CD1c-positive myeloid dendritic cell (primary cell): Measurements from ENCODE around the gene MALRD1.

Source experiments
- DNase-seq: peaks from one replicate; pipeline ENCODE4 v3.0.0-alpha.2; 2016; ENCODE audit errors: extremely low spot score

The MALRD1 gene

DNA sequence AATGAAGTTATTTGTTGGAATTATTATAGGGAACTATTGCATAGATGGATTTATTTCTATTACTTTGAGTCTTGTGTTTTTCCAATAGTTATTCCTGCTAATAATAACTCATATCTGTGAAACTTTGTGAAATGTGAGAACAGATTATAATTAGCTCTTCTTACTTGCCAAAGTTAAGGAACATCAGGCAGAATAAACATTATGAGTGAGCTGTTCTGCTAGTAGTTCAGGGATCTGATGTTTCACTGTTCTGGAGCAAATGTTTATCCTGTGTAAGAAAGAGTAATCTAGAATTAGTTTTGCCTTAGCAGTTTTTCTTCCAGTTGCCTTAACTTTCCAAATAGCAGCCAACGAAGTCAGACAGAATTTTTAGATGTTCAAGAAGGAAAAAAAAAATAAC is 522.4 kb downstream of the MALRD1 start:
- no peak for DNase-seq

DNA sequence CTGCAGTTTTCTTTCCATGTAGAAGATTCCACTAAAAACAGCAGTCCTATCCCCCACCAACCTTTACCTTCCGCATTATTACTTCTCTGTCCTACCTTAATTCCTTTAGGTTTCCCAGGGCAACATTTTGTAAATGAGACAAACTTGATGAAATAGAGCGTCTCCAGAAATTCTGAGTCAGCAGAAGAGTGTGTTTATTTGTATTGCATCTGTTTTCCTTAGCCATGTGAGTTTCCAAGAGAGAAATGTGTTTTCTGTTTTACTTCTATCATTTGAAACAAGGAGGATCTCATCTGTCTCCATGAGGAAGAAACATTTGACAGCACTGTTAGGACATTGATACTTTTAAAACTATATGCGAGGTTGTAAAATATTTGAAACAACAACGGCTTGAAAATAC is 523.5 kb downstream of the MALRD1 start:
- no peak for DNase-seq

DNA sequence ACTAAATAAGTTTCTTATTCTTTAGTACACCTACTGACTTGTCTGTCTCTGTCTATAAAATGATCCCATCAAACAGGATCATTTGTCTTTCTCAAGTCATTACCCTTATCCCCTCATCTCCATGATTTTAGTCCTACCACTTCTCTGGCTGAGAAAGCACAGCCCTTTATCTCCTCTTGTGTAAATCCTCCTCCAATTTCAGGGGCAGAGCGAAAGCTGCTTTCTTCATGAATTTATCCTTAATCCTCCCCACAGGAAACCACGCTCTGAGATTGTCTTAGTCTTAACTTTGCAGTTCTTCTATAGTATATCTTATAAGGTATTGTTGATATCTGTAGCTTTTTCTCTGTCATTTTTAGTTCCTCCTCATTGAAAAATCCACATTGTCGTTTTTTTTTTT is 528.0 kb downstream of the MALRD1 start:
- DNase-seq = no peak

DNA sequence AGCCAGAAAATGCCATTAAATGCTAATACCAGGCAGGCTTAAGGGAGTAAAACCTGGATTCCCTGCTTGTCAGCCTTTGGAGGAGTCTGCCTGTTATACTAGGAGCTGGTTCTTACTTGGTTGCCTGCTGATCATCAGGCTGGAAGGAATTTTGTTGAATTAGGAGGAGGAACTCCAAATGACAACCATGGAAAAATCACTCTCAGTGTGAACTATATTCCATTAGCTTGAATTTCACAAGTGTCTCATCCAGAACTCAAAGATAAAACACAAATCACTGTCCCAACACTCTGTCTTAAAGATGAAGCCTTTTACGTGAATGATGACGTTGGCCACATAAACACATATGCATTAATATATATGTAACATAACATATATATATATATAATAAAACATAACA is 528.8 kb downstream of the MALRD1 start:
- no peak for DNase-seq

DNA sequence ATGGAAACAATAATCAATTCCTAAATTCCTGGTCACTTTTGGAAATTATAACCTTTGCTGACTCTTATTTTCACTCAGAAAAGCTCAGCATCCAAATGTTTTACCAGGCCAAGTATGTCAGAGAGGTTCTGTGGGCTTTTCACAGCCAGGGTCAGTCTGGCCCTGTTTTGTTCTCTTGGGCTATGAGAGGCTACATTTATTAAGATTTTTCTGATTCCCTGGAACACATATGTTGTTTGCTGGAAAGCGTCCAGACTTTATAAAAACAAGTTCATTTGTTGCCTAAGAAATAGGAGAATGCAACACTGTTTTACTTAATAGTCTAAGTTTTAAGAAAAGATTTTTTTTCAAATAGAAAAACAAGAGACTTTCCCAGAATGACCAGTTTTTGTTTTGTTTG is 529.2 kb downstream of the MALRD1 start:
- no peak for DNase-seq

DNA sequence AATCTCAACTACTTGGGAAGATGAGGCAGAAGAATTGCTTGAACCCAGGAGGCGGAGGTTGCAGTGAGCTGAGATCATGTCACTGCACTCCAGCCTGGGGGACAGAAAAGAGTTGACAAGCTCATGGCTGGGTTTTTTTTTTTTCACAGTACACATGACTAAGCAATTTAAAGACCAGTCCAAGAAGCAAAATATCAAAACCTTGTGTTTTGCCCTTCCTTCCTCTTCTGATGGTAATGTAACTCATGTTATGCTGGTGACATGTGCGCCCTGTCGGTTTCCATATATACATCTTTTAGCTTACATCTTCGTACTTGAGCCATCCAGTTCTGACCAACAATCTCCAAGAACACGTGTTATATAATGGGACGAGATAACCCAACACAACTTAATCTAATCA is 530.0 kb downstream of the MALRD1 start:
- DNase-seq = no peak

DNA sequence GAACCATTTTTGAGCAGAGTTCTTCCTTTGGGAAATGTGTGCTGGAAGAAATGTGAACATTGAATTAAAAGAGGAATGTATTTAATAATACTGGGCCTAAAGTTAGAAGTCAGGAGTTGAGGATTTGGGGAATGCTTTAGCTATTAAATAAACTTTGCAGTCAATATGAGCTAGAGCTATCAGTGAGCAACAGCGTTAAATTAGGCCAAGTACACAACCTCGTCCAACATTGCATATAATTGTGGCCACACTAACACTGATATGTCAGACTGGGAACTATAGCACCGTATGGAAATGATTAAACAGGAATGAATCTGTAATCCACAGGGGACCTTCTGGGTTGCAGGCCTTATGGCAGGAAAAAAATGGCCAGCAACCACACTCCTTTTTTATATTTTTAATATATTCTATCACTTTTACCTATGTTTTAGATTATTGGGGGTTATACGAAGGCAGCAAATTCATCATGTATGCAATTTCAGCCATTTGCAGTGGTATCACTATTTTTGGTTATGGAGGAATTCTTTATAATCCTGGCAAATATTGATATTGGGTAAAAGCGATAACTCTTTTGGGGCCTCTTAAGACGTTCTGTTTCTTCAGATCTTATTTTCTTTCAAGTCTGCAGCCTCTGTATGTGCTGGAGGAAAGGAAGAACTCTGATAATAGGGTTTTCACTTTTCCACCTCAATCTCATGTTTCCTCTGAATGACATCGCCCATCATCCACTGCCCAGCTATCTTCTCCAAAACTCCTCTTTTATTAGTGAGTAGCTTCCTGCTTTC is 531.4 kb downstream of the MALRD1 start:
- no peak for DNase-seq

DNA sequence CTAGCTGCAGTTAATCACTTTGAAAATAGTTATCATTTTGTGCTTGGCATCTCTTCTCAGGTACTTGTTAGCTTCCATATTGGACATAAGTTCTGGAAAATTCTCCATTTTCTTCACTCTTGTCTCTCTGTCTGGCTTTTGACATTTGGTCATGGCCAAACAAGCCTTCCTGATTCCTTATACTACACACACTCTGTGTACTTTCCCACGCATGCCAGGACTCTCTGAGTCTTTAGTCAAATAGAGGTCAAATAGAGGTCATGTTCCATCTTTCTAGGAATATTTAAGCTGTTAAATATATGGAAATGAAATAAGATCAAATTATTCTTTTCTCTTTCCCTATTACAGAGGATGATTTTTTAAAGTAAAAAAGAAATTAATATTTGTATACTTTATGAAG is 532.1 kb downstream of the MALRD1 start:
- DNase-seq = no peak

DNA sequence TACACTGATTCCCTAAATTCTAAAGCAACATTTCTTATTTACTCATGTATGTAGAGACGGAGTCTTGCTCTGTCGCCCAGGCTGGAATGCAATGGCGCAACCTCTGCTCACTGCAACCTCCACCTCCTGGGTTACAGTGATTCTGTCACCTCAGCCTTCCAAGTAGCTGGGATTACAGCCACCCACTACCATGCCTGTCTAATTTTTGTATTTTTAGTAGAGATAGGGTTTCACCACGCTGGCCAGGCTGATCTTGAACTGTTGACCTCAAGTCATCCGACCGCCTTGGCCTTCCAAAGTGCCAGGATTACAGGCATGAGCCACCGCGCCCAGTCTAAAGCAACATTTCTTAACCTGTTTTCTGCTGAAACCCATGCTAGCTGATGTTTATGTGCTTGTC is 540.0 kb downstream of the MALRD1 start:
- DNase-seq = no peak

DNA sequence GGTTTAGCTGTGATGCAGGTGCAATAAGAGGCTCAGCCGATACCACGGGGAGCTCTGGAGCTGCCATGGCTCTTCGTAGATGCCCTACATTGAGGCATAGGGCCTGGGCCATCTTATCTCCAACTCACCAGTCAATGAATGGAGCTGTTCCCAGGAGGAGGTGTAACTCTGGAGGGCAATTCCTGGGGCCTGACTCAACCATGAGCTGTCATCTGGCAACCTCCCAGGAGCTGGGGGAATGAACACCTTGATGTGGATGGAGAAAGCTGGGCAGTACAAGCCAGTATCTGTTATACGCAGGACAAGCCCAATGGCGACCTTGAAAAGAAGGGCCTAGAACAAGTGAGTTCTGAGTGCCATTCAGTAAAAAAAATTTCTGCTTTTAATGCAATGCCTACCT is 543.7 kb downstream of the MALRD1 start:
- DNase-seq = no peak

DNA sequence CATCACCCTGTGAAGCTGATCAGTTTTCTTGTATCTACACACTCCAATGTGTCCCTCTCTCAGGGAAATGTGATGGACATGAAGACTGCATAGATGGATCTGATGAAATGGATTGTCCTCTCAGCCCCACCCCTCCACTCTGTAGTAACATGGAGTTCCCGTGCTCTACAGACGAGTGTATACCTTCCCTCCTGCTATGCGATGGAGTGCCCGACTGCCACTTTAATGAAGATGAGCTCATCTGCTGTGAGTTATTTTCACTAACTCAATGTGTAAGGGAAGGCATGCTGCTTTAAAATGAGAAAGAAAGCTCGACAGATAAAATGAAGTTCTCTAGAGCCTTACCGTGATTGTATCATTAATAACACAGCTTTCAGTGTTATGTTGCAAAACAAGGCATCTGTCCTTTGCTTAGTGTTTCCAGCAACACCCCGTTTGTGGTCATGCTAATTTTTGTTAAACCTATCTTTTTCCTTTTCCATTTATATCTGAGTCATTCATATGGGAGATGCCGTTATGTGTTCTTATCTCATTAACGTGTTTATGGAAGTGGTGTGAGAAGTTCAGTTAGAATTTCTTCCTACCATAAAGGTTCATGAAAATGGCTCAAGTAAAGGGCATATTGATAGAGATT is 546.7 kb downstream of the MALRD1 start:
- no peak for DNase-seq

DNA sequence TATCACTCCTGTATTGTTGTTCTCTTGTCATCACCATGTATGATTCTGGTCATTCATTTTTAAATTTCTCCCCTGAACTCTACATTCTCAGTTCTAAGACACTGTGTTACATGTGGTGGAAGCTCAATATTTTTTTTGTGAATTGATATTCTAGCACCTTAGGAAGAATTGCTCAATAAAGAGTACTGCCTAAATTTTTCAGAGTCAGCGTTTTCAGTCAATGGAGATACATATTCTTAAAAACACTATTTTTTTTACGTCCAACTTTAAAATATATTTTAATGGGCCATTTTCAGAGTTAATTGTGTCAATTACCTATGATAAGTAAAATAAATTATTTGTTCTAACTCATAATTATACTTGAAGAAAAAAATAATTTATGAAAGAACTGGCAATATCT is 557.2 kb downstream of the MALRD1 start:
- no peak for DNase-seq

DNA sequence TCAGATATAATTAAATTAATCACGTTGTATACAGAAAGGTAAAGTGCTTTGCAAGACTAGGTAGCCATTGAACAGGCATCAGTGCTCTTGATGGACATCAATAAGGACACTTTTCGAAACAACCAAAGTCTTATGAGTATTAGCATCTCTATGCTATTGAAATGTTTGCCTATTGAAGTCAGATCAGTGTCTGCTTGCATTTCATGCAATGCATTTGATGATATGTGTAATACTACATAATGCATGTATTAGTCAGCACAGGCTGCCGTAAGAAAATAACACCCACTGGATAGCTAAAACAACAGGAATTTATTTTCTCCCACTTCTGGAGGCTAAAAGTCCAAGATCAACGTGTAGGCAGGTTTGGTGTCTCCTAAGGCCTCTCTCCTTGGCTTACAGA is 558.4 kb downstream of the MALRD1 start:
- DNase-seq = no peak

DNA sequence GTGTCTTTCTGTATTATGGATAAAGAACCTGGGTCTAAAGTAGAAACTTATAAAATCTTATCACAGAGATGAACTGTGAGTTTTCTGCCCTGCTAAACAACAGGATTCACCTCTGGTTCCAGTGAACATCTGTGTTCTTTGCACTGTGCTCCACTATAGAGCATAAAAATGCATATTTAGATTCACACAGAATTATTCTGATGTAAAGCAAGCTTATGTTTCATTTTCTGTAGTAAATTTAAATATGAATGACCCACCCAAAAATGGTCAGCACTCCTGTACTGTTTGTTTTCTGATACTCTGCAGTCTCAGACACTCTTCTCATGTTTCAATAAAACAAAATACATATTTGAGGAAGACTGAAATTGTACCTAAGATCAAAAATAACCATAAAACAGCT is 563.2 kb downstream of the MALRD1 start:
- no peak for DNase-seq

DNA sequence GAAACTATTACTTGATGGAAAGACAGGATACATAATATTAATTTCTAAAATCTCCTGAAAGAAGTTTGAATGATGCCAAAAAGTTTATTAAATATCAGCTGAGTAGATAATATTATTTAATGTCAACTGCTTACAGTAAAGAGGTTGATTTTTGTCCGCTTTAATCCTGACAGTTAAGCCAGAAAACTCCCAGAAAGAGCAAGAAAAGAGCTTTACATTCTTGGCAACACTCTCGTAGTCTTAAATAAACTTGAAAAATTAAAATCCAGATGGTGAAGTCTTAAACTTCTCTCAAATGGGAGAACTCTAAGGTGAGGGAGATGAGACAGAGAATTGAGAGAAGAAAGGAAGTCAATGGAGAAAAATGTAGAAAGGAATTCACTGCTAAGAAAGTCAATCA is 568.4 kb downstream of the MALRD1 start:
- no peak for DNase-seq

DNA sequence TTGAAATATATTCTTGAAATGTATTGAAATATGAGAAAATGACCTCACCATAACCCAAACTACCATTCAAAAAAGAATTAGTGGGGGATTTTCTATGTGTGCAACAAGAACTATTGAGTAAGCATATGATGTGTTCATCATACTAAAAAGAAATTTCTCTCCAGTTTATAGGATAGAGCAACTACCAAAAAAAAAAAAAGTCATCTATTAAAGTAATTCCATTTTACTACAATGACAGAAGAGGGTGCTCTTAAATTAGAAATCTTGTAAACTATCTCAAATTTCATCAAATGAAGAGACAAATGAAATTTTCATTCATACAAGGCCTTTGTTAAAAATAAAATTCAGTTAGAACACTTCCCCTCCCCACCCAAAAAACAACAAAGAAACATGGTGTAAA is 572.2 kb downstream of the MALRD1 start:
- no peak for DNase-seq

DNA sequence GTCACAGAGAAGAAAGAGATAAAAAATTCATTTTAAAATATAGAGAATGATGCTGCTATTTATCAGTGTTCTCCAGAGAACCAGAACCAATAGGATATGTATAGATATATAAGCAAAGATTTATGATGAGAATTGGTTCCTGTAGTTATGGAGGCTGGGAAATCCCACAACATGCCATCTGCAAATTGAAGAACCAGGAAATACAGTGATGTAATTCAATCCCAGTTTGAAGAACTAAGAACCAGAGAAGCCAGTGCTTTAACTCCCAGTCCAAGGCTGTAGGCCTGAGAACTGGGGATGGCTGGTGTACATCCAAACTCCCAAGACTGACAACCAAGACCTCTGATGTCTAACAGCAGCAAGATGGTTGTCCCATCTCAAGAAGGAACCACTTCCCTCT is 574.7 kb downstream of the MALRD1 start:
- DNase-seq = peak; percentile 14

DNA sequence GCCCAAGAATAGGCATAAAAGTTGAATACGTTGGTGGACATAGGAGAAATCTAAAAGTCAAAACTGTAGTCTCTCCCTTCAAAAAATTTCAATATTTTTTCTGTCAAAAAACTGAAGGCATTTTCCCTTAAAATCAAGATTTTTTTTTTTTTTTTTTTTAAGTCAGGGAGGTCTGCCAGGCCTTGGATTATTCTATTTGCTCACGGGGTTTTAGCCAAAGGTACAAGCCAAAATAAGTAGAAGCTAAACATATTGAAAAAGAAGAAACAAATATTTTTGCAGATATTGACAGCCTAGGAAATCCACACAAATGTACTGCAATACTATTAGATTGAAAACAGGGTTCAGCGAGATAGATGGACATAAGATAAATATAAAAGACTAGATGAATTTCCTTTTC is 577.6 kb downstream of the MALRD1 start:
- no peak for DNase-seq

DNA sequence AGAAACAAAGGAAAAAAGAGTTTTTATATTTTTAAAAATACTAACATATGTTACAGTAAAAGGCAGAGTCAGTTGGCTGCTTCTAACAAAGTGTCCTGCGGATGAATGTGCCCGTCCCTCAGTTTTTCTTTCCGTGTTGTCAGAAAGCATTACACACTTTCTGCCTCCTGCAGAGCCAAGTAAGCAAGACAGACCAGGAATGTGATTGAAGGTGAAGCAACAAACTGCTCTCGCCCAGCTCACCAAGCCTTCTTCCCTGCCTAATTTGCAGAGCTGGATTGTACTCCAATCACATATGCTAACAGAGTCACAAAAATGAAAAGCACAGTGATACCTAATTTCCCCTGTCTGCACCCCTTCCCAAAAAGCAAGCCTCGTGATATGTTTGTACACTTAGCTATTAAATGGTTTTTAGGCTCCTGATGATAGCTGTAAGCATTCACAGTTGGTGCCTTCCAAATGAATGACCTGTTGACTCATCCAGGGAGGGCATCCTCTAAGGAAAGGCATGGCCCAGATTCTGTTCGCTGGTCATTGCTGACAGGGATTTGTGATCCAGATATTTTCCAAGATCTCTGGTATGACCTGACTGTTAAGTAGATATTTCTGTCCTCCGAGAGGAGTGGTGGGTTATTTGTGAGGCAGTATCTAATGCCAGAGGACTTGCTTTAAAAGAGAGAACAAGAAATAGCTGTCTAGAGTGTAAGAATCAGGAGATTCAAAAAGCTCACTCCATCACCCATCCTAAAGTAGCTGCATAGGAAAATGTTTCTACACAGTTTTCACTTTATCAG is 580.4 kb downstream of the MALRD1 start:
- DNase-seq = no peak

DNA sequence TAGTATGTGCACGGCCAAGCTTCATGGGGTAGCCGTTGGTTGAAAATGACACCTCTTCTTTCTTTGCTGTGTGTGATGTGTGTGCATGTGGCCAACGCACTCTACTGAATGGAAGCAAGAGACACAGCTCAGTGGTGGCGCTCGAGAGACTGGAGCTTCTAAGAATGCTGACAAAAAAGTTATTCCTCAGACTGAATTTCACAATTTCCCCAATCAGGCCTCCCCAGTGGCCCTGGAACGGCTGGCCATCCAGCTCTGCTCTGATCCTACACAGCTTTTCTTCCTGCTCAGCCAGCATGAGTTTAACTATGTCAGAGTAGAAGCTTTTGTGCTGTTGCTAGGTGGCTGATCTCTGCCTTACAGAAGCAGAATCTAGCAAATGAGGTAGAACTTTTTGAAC is 581.0 kb downstream of the MALRD1 start:
- DNase-seq = peak; percentile 32

DNA sequence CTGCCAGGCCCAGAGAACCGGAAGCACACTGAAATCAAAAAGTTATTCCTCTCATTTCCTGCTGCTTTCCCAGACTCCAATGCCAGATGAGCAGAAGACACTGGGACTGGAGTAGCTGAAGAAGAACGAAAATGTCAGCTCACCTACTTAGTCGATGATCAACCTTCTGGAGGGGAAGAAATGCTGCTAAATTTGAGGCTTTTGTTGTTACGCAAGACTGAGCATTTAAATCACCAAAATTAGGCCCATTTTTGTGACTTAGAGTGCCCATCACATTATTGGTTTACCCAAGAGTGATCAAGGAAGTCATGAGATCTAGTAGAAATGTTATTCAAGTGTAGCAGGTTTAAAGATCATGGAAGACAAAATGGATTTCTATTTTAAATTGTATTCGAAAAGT is 585.6 kb downstream of the MALRD1 start:
- DNase-seq = no peak

DNA sequence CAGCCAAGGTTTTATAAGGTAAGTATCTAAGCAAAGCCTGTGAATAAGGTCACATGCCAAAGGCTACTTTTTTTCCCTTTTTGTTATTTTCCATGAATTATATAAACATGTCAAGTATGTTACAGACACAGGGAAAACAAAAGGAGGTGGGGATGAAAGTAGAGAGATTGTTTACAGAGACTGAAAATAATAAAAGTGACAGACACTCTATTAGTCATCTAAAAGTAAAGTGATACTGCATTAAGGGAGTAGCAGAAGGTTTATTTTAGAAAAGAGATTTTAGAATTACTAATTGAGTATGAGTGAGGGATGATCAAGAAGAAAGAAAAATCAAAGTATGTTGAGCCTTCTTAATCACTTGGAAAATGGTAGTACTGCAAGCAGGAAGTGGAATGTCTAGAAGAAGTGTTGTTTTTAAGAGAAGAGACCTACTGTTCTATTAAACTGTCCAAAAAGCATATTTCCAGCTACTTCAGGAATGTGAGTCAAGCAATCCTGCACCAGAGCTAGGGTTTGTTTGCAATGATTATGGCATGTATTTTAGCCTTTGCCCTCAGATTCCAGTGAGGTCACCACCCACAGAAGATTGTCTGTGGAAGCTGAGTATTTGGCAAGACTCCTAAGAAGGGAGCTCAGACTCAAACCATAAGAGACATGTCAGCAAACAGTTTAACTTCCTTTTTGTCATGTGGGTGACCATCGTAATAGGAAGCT is 589.7 kb downstream of the MALRD1 start:
- peak; percentile 88 for DNase-seq
